HFF-Myc (cell line): Measurements from ENCODE around the gene SHROOM3.

ENCODE experiments used
- DNase-seq: peaks from one replicate; pipeline ENCODE4 v3.0.0-alpha.2; 2011; ENCODE audit warnings: low read depth; ENCODE audit errors: extremely low read depth
- H3K4me3 ChIP-seq: replicated peaks from 2 replicates; pipeline ENCODE4 v1.5.1; 2011; ENCODE audit warnings: low read depth, mild to moderate bottlenecking, control low read depth, low read length
- TF ChIP-seq, protein P1 (sequence below): IDR thresholded peaks from 2 replicates; pipeline ENCODE4 v1.5.1; 2012; ENCODE audit warnings: mild to moderate bottlenecking, low read depth, low read length, control low read depth; ENCODE audit errors: missing control alignments

The SHROOM3 gene

DNA sequence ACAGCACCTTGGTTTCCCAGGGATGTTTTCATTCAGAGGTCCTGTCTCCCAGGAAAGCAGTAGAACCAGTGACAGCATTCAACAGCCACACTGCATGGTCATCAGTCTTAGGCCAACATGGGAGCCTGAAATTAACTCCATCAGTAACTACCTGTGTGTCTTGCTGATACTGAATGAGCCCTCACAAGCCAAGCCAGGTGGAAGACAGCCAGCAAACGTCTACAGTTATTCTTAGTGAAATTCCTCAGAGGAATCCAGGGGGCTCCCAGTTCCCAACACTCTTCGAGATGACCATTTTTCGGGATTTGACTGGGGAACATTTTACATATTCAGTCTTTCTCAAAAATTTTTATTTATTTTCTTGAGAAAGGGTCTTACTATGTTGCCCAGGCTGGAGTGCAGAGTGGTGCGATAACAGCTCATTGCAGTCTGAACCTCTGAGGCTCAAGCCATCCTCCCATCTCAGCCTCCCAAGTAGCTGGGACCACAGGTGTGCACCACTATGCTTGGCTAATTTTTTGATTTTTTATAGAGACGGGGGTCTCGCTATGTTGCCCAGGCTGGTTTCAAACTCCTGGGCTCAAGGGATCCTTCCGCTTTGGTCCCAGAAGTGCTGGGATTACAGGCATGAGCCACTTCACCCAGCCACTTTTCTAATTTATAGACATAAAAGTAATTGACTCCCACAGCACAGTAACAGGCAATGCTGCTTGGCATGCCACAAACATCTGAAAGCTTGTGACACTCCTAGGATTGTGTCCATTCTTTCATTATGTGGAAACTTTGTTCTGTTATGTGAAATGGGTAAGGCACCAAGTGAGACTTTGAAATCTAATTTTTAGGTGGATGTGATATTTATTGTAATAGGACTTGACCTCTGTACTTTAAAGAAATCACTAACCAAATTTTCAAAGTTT lies 346.0 kb downstream of the SHROOM3 start:
- H3K4me3 ChIP-seq: no peak overlapping the region
- DNase-seq: no peak
- TF ChIP-seq, protein P1, sequence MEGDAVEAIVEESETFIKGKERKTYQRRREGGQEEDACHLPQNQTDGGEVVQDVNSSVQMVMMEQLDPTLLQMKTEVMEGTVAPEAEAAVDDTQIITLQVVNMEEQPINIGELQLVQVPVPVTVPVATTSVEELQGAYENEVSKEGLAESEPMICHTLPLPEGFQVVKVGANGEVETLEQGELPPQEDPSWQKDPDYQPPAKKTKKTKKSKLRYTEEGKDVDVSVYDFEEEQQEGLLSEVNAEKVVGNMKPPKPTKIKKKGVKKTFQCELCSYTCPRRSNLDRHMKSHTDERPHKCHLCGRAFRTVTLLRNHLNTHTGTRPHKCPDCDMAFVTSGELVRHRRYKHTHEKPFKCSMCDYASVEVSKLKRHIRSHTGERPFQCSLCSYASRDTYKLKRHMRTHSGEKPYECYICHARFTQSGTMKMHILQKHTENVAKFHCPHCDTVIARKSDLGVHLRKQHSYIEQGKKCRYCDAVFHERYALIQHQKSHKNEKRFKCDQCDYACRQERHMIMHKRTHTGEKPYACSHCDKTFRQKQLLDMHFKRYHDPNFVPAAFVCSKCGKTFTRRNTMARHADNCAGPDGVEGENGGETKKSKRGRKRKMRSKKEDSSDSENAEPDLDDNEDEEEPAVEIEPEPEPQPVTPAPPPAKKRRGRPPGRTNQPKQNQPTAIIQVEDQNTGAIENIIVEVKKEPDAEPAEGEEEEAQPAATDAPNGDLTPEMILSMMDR: no peak

DNA sequence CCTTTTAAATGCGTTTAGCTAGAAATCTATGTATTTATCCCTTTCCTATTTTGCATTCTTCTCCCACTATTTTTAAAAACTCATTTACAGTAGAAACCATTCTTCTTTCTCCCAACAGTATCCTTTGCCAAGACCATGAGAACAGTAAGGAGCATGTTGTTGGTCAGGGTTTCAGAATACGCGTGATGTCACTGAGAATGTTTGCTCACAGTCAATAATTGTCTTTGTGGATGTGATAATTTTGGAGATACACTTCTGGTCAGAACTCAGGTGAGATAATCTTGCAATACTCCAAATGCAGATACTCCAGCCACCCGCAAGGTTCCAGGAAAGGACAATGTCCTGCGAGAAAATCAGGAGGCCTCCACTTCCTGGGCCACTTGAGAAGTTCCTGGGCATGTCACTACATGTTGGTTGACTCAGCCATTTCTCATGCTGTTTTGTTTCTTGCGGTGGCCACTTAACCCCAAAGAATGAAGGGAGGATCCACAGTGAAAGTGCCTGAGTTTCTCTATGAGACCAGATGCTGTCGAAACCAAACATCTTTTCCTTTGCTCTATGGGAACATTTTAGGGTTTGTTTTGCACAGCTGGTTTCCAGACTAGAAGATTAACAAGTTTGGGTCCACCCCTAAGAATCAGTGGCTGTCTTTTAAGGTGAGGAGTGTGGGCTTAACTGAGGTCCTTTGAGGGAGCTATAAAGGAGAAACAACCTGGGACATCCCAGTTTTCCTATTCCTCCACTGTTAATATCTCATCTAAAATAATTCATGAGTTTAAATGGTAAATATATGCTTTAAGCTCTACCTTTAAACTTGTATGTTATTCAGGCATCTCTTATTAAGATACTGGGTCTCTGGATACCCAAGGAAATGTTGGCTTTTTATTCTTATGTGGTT lies 346.9 kb downstream of the SHROOM3 start:
- DNase-seq: peak; percentile 99

DNA sequence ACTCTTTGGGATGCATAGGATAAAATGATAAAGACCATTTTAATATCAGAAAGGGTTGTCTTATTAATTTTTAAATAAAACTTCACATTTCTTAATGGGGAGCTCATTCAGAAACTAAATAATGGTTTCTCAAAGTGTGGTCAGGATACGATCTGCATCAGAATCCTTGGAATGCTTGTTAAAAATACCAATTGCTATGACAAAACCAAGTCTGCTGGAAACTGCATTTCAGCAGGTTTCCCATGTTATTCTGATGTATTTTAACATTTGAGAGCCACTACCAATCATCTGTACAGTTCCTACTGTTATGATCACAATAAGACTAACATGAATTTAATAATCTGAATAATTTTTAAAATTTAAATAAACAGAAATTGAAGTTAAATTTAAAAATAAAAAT lies 347.8 kb downstream of the SHROOM3 start:
- DNase-seq: no peak
- TF ChIP-seq, protein P1: no peak
- peak overlapping the region; percentile 1; the same call in 1 of the 2 replicates for H3K4me3 ChIP-seq

More for the DNA sequence above, 346.9 kb downstream of the SHROOM3 start:
- H3K4me3 ChIP-seq: no peak overlapping the region; the same call in 1 of the 2 replicates
- TF ChIP-seq, protein P1: no peak

DNA sequence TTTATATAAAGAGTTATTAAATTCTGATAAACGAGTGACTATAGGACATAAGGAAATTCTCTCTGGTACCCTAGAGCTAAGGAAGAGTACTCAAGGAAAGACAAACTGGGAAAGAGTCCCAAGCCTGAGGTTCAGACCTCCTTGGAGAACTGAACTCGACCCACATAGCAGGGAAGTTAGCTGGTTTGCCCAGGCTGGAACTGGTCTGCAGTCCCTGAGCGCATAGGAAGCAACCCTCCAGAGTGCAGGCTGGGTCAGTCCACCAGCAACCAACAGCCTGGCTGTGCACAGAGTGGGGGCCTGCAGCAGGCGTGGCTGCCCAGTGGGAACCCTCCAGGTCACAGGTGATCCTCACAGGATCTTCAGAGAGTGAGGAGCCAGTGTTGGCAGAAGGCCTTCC lies 348.8 kb downstream of the SHROOM3 start:
- TF ChIP-seq, protein P1: no peak
- DNase-seq: no peak
- H3K4me3 ChIP-seq: no peak overlapping the region

DNA sequence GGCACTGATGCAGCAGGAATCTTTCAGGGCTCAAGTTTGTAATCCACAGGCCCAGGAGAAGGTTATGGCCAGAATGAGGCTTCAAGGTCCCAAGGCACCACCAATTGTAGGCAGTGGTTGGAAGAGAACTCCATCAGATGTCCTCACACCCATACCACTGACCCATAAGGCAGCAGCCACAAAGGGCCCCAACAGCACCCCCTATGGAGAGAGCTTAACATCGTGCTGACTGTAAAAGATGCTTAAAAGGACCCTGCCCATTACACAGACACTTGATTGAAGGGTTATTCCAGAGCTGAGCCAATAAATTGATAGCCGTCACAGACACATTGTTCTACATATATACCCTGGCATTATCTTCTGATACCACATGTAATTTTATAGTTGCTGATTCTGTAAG lies 349.2 kb downstream of the SHROOM3 start:
- no peak for DNase-seq
- TF ChIP-seq, protein P1: peak; percentile 46
- no peak overlapping the region for H3K4me3 ChIP-seq

DNA sequence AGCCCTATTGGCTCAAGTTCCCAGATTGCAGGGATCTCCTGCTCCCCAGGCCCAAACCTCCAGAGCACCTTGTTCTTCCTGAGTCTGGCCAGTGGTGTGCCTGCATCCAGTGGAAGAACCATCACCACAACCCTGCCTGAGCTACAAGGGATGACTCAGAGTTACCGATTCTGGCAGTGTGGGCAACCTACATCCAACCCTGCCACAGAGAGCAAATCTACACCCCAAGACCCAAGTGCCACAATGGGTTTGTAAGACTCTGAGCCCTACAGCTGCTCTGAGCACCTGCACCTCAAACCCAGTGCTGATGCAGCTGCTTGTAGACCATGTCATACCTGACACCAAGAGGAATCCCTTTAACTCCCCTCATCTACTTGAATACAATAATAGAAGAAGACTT lies 352.9 kb downstream of the SHROOM3 start:
- DNase-seq: no peak
- no peak overlapping the region for H3K4me3 ChIP-seq
- TF ChIP-seq, protein P1: no peak
